ENCODE results near the gene FBXO44. TPM values are rescaled to one million over a fixed set of nuclear protein-coding genes. Genes with fewer than 3 reads are reported as not detected.

FBXO44 gene
- total and polyA plus RNA-seq, 5 experiments from 2014 or later = 6.4 to 55.7 (median 10.1) TPM

GRCh38 chr1:11620924-11621323 is 33.8 kb upstream of the FBXO44 start:
- ATAC-seq (no peak), DNase-seq (no peak)
- peaks cover 5 to 60% (median 19%) of the 10 kb centered on the region in 5 donors for H3K27me3 Mint-ChIP-seq
- no peak overlapping the region for H3K4me3 Mint-ChIP-seq
- POLR2A ChIA-PET = no interaction called here
- no peak overlapping the region for H3K27ac Mint-ChIP-seq
- H3K4me1 Mint-ChIP-seq = no peaks in the 10 kb centered on the region
- no peaks in the 10 kb centered on the region for H3K9me3 Mint-ChIP-seq
- no peaks in the 10 kb centered on the region for H3K36me3 Mint-ChIP-seq

- Mint-ChIP-seq H3K4me1 (no peaks in the 10 kb centered on the region), H3K4me3 (no peak overlapping the region), H3K36me3 (no peaks in the 10 kb centered on the region), H3K9me3 (no peaks in the 10 kb centered on the region), H3K27ac (no peak overlapping the region), H3K27me3 (peaks cover 2 to 63% (median 14%) of the 10 kb centered on the region in 5 donors)
- POLR2A ChIA-PET = no interaction called here
- DNase-seq = no peak
- ATAC-seq = no peak
Observed at GRCh38 chr1:11622398-11622797, 32.3 kb upstream of the FBXO44 start.

- H3K36me3 Mint-ChIP-seq = no peaks in the 10 kb centered on the region
- no peak for DNase-seq
- peaks cover 3 to 59% (median 18%) of the 10 kb centered on the region in 5 donors for H3K27me3 Mint-ChIP-seq
- POLR2A ChIA-PET = interaction anchor here (0.6 kb wide), 1 partner anchor 588 kb away, joined by 6 read pairs; no protein-coding TSS in a partner anchor
- no peak overlapping the region for H3K4me3 Mint-ChIP-seq
- no peaks in the 10 kb centered on the region for H3K9me3 Mint-ChIP-seq
- no peak overlapping the region for H3K27ac Mint-ChIP-seq
- ATAC-seq = no peak
- no peaks in the 10 kb centered on the region for H3K4me1 Mint-ChIP-seq
Observed at GRCh38 chr1:11623702-11624101, 31.0 kb upstream of the FBXO44 start.

GRCh38 chr1:11626551-11626950 is 28.1 kb upstream of the FBXO44 start:
- H3K27me3 Mint-ChIP-seq = peaks cover 11 to 61% (median 26%) of the 10 kb centered on the region in 5 donors
- peaks cover 0 to 2% (median 0%) of the 10 kb centered on the region in 9 donors for H3K9me3 Mint-ChIP-seq
- peak overlapping the region in 1 of 10 donors; percentile 30 for H3K27ac Mint-ChIP-seq
- DNase-seq (no peak), ATAC-seq (no peak)
- H3K4me1 Mint-ChIP-seq = peaks cover 0 to 5% (median 2%) of the 10 kb centered on the region in 4 donors
- POLR2A ChIA-PET = no interaction called here
- H3K36me3 Mint-ChIP-seq = no peaks in the 10 kb centered on the region
- no peak overlapping the region for H3K4me3 Mint-ChIP-seq

GRCh38 chr1:11628767-11629166 is 25.9 kb upstream of the FBXO44 start:
- POLR2A ChIA-PET = no interaction called here
- peaks cover 0 to 6% (median 2%) of the 10 kb centered on the region in 4 donors for H3K4me1 Mint-ChIP-seq
- no peak overlapping the region for H3K27ac Mint-ChIP-seq
- peaks cover 0 to 2% (median 0%) of the 10 kb centered on the region in 9 donors for H3K9me3 Mint-ChIP-seq
- H3K36me3 Mint-ChIP-seq = no peaks in the 10 kb centered on the region
- ATAC-seq = no peak
- H3K4me3 Mint-ChIP-seq = no peak overlapping the region
- DNase-seq = no peak
- H3K27me3 Mint-ChIP-seq = peaks cover 11 to 53% (median 26%) of the 10 kb centered on the region in 5 donors

- Mint-ChIP-seq H3K9me3 (peaks cover 0 to 2% (median 0%) of the 10 kb centered on the region in 9 donors), H3K27ac (no peak overlapping the region), H3K27me3 (peaks cover 11 to 57% (median 26%) of the 10 kb centered on the region in 5 donors), H3K4me3 (no peak overlapping the region), H3K36me3 (no peaks in the 10 kb centered on the region), H3K4me1 (peaks cover 0 to 6% (median 2%) of the 10 kb centered on the region in 4 donors)
- ATAC-seq (no peak), DNase-seq (no peak)
- POLR2A ChIA-PET = no interaction called here
Observed at GRCh38 chr1:11629184-11630016, 25.3 kb upstream of the FBXO44 start.

GRCh38 chr1:11634365-11635192 is 20.1 kb upstream of the FBXO44 start:
- DNase-seq (no peak), ATAC-seq (no peak)
- Mint-ChIP-seq H3K36me3 (no peaks in the 10 kb centered on the region), H3K9me3 (peaks cover 0 to 2% (median 0%) of the 10 kb centered on the region in 9 donors), H3K27ac (no peak overlapping the region), H3K4me1 (peaks cover 2 to 6% (median 2%) of the 10 kb centered on the region in 4 donors), H3K4me3 (no peak overlapping the region), H3K27me3 (peaks cover 13 to 40% (median 20%) of the 10 kb centered on the region in 5 donors)
- POLR2A ChIA-PET = interaction anchor here (0.5 kb wide), 1 partner anchor 409 kb away, joined by 4 read pairs; no protein-coding TSS in a partner anchor

GRCh38 chr1:11638121-11638520 is 16.6 kb upstream of the FBXO44 start:
- Mint-ChIP-seq H3K4me3 (no peak overlapping the region), H3K36me3 (no peaks in the 10 kb centered on the region), H3K27ac (peak overlapping the region in 1 of 10 donors; percentile 29), H3K27me3 (peaks cover 6 to 29% (median 11%) of the 10 kb centered on the region in 5 donors), H3K4me1 (peaks cover 0 to 2% (median 0%) of the 10 kb centered on the region in 4 donors), H3K9me3 (no peaks in the 10 kb centered on the region)
- DNase-seq (no peak), ATAC-seq (no peak)
- POLR2A ChIA-PET = no interaction called here

- ATAC-seq (no peak), DNase-seq (no peak)
- peak overlapping the region in 1 of 10 donors; percentile 69 for H3K27ac Mint-ChIP-seq
- POLR2A ChIA-PET = no interaction called here
- no peaks in the 10 kb centered on the region for H3K36me3 Mint-ChIP-seq
- no peaks in the 10 kb centered on the region for H3K9me3 Mint-ChIP-seq
- peaks cover 0 to 2% (median 0%) of the 10 kb centered on the region in 4 donors for H3K4me1 Mint-ChIP-seq
- H3K27me3 Mint-ChIP-seq = peaks cover 6 to 21% (median 11%) of the 10 kb centered on the region in 5 donors
- H3K4me3 Mint-ChIP-seq = no peak overlapping the region
Observed at GRCh38 chr1:11639372-11639771, 15.3 kb upstream of the FBXO44 start.

- Mint-ChIP-seq H3K9me3 (no peaks in the 10 kb centered on the region), H3K4me1 (no peaks in the 10 kb centered on the region), H3K27ac (no peak overlapping the region), H3K27me3 (peaks cover 4 to 16% (median 8%) of the 10 kb centered on the region in 5 donors), H3K4me3 (no peak overlapping the region), H3K36me3 (no peaks in the 10 kb centered on the region)
- DNase-seq (no peak), ATAC-seq (no peak)
- POLR2A ChIA-PET = interaction anchor here (0.6 kb wide), 1 partner anchor 18 kb away, joined by 3 read pairs; no protein-coding TSS in a partner anchor
Observed at GRCh38 chr1:11640101-11640500, 14.6 kb upstream of the FBXO44 start.

- POLR2A ChIA-PET = no interaction called here
- H3K4me3 Mint-ChIP-seq = no peak overlapping the region
- H3K27ac Mint-ChIP-seq = no peak overlapping the region
Observed at GRCh38 chr1:11640944-11641343, 13.7 kb upstream of the FBXO44 start.

GRCh38 chr1:11641776-11642305 is 12.8 kb upstream of the FBXO44 start:
- POLR2A ChIA-PET = interaction anchor here (0.5 kb wide), 1 partner anchor 309 kb away, joined by 3 read pairs; no protein-coding TSS in a partner anchor
- no peak for ATAC-seq
- no peak for DNase-seq
- peaks cover 0 to 6% (median 0%) of the 10 kb centered on the region in 5 donors for H3K27me3 Mint-ChIP-seq
- H3K4me1 Mint-ChIP-seq = no peaks in the 10 kb centered on the region
- no peak overlapping the region for H3K4me3 Mint-ChIP-seq
- peak overlapping the region in 1 of 10 donors; percentile 82 for H3K27ac Mint-ChIP-seq
- no peaks in the 10 kb centered on the region for H3K9me3 Mint-ChIP-seq
- no peaks in the 10 kb centered on the region for H3K36me3 Mint-ChIP-seq

More at GRCh38 chr1:11640944-11641343, 13.7 kb upstream of the FBXO44 start:
- Mint-ChIP-seq H3K9me3 (no peaks in the 10 kb centered on the region), H3K27me3 (peaks cover under 1 to 13% (median 5%) of the 10 kb centered on the region in 5 donors), H3K36me3 (no peaks in the 10 kb centered on the region), H3K4me1 (no peaks in the 10 kb centered on the region)
- no peak for ATAC-seq
- no peak for DNase-seq

All from naive thymus-derived CD8-positive, alpha-beta T cell (primary cell).